ENCODE data around the gene ERGIC1.
"Not testable (repeated sequence)": the region's sequence is repeated elsewhere in the genome, so short reads cannot be mapped to it uniquely, and the experiment has no call there.

The ERGIC1 gene

DNA sequence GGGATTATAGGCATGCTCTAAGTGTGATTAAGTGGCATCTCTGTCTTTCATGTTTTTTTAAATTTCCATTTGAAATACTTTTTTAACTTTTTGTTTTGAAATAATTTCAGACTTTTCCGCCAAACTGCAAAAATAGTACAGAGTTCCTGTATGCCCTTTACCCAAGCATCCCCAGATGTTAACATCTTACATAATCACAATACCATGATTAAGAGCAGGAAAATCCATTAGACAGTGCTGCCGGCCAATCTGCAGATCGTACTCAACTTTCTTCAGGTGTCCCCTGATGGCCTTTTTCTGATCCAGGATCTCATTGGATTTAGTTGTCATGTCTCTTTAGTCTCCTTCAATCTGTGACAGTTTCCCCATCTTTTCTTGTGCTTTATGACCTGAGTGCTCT, 49.0 kb downstream of the ERGIC1 start:
- no peak for DNase-seq

DNA sequence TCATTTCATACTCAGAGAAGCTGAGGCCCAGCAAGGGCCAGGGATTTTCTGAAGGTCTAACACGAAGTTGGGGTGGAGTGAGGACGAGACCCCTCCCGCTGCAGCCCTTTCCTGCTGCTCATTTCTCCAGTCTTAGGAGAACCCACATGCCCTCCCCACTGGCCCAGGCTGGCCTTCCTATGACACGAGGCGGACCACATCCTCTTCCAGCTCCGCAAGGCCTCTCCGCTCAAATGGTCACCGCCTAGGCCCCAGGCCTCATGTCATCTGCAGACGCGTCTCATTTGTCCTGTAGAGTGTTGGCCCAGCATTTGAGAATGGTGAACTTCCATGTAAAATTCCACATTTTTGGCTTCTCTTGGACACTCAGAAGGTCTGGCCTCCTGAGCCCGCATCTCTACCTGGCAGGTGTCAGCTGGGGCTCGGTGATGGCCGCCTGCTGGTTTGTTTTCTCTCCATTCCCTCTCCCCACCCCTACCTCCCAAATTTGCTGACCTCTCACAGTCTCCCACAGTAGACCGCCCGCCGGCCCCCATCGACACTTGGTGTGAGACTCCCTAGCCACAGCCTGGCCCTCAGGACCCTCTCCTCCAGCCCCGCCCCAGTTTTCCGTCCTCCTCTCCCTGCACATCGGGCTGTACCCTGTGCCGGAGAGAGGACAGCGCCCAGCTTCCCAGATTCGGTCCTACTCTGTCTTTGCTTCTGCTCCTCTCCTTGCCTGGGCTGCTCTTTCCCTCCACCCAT, 51.7 kb downstream of the ERGIC1 start:
- DNase-seq, result no peak

DNA sequence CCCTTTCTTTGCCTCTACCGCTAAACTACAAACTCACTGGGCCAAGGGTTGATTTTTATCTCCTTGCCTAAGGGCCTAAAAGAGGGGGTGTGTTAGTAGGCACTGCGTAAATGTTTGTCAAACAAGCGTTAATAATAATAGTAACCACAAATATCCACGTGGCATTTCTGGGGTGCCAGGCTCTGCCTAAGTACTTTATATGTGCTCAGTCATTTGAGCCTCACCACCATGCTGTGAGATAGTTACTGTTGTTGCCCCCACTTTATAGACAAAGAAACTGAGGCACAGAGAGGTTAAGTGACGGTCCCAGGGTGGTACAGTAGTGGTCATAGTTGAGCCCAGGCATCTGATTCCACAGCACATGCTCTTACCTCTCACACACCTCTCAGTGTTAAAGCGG, 52.4 kb downstream of the ERGIC1 start:
- no peak for DNase-seq

DNA sequence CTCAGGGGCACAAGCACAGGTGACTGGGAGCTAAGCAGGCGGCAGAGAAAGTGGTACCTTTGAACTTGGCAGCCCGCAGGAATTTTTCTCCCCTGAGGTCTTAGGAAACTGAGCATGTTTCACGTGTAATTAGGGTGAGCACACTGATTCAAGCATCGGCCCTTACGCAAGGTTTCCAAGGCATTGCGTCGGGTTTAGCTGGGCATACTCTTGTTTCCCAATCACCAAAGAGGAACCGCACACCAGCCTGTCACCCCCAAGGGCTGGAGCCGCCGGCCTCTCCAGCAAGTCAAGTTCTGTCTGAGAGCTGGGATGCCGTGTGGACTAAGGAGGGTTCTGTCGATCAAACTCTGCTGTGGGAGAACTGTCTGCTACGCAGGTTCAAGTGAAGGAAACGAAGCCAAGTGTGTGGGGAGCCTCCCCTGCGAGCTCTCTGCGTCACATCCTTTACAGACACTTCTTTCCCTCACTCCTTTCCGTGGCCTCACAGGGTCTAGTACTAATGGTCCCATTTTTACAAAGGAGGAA, 53.0 kb downstream of the ERGIC1 start:
- DNase-seq, result no peak

DNA sequence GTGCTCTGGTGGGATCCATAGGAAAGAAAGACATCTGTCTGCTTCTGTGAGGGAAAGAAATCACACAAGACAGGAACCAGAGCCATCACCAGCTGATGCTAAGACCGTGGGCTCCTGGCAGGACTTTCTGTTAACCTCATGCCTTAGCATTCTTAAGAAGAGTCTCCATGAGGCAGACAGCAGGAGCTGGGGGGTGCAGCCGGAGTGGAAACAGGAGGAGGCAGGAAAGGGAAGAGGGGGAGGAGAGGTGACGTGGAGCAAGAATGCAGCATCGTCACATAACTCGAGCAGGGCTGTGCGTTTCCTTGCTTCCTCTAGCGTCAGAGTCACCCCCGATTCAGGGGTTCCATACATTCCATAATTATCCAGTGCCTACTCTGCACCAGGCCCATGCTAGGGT, 53.6 kb downstream of the ERGIC1 start:
- DNase-seq, result no peak

DNA sequence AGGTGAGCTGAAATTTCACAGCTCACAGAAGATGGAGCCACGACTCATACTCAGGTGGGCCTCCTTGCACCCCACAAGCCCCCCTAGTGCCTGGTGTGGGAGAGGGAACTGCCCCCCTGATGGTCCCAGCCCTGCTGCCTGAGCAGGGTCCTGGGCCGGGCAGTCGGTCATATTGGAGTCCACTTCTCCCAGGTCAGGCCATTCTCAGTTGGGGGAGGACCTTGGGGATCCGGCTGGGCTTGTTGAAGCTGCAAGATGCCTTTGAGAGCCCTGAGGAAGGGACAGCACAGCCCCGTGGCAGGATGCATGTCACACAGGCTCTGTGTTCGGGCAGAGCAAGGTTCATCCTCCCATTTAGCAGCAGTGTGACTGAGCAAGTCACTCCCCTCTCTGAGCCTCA, 56.6 kb downstream of the ERGIC1 start:
- no peak for DNase-seq

DNA sequence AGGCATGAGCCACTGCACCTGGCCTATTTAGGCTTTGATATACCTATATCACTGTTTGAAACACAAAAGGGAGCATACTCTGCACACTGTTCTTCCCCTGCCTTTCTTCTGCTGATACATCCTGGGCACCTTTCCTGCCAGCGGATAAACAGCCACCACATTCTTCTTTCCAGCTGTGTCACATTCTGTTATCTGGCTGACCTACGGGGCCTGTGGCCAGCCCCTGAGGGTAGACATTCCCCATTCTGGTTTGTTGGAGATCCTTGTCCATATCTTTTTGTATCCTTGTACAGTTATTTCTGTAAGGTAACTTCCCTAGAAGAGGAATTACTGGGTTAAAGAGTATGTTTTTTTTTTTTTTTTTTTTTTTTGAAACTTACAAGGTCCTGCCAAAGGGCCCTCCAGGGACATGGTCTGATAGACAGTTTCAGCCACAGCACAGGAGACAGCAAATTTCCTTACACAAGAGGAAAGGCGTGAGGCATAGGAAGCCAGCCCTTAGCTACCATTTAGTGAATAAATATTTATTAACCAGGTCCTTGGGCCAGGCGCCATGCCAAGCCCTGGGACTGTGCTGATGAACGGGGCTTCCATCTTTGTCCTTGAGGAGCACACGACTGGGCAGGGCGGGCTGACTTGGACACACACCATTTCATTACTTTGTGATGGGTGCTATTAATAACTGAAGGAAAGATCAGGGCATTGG, 57.8 kb downstream of the ERGIC1 start:
- DNase-seq, result no peak

DNA sequence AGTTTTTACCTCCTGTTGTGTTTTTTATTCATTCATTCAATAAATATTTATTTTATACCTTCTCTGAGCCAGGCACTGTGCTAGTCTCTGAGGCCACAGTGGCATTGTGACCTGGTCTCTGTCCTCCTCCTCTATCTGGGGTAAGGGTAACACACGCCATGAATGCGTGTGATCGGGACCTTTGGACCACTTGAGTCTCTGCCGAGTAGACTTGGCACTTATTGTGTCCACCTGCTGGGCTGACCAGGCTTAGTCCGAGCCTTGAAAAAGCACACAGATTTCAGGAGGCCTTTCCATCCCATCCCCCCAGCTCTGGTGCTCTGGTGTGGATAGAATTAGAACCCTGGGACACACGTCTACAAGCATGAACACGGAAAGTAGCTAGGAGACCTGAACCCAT, 58.7 kb downstream of the ERGIC1 start:
- DNase-seq, result no peak

DNA sequence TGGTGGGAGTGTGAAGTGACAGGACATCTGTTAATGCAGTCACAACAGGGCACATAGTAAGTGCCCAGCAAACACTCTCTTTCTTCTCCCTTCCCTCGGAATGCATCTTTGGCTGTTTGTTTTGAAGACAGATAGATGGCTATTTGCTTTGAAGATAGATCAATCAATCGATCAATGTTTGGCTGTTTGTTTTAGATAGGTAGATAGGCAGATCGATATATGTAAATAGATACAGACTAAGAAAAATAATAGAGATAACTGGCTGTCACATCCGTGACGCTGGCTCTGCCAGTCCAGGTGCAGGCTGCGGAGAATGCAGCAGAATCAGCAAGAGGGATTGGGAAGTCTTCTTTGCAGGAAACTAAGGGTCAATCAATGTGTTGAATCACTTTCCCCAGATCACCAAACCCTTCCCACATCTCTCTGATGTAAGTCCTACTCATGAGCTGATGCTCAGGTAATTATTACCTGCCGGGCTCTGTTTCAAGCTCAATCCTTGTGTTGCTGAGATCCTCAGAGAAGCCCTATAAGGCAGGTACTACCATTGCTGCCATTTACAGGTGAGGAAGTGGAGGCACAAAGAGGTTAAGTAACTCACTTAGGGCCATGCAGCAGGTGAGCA, 60.8 kb downstream of the ERGIC1 start:
- no peak for DNase-seq

DNA sequence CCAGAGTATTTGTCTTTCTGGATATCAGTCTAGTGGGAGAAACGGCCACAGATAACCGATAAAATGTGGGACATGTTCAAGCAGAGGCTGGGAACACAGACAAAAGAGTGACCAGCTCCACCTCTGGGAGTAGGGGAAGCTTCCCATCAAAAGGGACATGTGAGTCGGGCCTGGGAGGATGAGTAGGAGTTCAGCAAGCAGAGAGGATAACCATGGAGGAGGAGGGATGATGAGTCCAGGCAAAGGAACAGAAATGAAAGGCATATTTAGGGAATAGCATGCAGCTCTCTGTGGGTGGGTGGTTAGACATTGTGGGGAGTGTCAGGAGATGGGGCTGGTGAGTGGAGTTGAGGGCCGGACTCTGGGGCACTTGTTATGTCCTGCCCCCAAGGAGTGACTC, 61.5 kb downstream of the ERGIC1 start:
- DNase-seq, result no peak

DNA sequence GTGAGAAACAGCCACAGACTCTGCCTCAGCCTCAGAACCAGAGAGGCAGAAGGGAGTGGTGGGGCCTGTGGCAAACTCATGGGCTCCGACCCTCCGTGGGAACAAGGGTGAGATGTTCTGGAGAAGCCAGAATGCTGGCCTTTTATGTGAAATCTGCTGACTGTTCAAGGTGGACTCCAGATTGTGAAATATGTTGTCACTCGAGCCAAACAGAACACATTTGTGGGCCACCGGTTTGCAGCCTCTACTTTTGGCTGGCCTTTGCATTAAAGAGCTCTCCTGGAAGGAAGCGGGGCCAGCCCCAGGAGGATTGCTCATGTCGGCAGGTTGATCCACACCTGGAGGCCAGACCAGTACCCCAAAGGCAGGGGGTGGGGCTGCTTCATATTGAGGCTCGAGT, 62.4 kb downstream of the ERGIC1 start:
- DNase-seq, result no peak

DNA sequence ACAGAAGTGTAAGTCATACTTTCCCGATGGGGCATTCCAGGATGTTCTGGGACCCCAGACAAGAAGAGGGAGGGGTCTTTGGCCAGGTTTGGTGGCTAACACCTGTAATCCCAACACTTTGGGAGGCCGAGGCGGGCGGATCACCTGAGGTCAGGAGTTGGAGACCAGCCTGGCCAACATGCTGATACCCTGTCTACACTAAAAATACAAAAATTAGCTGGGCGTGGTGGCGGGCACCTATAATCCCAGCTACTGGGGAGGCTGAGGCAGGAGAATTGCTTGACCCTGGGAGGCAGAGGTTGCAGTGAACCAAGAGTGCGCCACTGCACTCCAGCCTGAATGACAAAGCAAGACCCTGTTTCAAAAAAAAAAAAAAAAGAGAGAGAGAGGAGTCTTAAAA, 63.0 kb downstream of the ERGIC1 start:
- not testable (repeated sequence) for DNase-seq

DNA sequence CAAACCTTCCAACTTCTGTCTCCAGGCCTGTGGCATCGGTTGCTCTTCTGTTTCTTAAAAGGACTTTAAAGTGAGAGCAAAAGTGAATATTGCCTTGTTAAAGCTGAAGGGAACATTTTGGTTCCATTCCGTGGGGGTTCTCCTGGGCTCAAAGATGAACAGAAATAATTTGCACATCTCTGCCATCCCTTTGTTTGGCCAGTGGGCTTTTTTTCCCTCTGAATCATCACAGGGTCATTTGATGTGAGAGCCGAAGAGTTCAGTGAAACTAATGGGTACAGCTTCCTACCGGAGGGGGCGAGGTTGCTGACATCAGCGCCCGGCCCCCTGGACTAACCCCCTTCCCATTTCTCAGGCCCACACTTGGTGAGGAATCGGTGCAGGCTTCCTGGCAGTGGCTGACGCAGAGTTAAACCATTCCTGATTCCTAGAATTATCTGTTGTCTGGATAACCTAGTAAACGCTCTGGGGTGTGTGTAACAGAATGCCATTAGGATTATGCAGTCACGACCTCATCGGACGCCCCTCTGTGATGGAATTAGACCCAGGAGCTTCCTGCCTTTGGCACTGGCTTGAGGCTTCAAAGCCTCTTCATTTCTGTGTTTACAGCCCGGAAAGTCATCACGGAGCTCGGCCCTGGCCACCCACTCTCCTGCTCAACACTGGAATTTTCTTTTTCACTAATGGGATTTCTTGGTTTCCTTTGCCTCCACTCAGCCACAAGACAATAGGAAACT, 63.6 kb downstream of the ERGIC1 start:
- no peak for DNase-seq

DNA sequence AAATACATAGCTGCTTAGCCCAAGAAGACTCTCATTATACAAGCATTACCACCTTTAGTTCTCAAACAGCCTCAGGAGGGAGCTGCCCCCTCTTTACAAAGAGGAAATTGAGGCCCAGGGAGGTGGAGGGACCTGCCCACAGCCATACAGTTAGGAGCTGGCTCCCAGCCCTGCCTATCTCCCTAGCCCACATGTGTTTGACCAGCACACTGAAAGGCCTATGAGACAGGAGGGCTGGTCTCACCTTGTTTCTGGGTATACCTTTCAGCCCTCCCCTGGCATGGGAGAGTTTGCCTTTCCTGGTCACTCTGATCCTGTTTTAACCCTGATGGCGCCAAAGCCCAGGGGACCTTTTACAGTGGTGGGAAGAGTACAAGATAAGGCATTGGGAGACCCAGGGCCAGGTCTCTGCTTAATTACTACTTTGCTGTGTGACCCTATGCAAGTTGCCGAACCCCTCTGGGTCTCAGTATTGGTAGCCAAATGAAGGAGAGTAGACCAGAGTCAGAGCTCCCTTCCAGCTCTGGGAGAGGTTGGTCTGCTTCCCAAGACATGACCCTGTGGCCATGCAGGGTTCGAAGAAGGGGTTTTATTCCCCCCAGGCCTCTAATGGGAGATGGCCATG, 64.3 kb downstream of the ERGIC1 start:
- DNase-seq, result no peak

DNA sequence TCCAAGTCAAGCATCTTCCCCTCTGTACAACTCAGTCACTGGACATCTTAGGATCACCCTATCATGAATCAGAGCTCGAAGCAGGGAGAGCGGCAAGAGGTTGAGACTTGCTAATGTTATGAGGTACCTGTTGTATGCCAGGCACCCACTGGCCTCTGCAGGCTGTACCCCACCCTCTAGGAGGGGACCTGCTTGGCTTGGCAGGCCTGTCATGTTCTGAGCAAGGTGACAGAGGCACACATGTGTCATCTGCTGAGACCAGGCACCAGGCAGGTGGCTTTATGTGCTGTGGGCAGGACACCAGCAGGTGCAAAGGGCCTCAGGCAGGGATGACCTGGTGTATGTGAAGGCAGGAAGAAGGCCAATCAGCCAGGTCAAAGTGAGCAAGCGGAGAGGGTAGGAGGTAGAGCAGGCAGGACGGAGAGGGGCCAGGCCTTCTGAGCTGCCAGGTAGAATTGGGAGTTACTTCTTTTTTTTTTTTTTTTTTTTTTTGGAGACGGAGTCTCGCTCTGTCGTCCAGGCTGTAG, 64.9 kb downstream of the ERGIC1 start:
- DNase-seq, result no peak

DNA sequence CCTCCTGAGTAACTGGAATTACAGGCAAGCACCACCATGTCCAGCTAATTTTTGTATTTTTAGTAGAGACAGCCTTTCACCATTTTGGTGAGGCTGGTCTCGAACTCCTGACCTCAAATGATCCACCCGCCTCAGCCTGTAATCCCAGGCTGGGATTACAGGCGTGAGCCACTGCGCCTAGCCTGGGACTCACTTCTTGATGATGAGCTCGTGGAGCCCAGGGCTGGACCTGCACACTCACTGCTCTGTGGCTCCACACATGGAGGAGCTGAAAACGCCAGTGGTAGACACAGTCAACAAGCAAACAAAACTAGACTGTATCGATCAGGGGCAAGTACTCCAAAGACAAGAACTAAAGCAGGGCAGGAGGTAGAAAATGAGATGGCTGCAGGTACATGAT, 65.4 kb downstream of the ERGIC1 start:
- no peak for DNase-seq

DNA sequence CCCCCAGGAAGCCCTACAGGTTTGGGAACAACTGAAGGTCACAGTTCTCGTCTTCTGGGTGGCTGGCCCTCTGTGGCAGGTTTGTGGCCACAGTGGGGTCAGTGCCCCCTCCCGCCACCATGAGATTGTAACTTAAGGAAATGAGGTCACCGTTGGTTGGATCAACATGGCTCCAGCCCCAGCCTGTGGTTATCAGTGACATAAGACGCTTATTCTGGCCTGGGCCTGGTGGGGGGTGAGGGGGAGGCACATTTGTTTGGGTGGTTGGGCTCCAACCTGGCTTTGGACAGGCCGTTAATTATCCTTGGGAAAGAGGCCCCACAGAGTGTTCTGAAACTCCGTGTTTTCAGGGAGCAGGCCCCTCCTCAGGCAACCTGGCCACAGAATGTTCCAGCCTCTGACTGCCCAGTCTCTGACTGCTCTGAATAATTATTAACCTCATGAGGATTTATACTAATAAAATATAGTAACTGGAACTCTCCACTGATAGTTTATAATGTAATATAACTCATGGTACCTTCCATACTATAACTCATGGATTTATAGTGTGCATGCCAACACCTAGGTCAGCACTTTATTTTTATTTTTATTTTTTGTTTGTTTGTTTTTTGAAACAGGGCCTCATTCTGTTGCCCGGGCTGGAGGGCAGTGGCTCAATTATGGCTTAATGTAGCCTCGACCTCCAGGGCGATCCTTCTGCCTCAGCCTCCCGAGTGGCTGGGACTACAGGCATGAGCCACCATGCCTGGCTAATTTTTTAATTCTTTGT, 67.1 kb downstream of the ERGIC1 start:
- no peak for DNase-seq

DNA sequence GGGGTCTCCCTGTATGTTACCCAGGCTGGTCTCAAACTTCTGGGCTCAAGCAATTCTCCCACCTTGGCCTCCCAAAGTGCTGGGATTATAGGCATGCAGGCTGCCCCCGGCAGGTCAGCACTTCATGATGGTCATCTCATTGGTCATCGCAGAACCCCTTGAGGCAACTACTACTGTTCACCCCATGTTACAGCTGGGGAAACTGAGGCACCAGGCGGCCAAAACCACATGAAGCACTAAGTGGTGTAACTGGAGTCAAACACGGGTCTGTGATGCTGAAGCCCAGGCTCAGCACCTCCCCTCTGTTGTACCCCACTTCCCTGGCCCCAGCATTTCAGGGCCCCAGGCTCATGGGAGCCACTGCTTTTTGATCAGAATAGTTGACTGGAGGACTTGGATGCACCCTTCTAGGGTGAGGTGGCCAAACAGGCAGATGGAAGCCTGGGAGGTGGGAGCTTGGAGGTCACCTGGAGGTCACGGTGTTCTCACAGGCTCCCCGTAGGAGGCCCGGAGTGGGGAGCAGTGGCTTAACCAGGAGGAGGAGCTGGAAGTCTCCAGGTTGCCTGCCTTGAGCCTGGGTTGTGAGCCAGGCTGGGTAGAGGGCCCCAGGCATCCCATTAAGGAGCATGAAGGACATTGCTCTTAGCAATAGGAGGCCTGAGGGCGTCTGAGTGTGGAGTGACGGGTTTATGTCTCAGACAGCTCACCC, 67.9 kb downstream of the ERGIC1 start:
- DNase-seq, result no peak

DNA sequence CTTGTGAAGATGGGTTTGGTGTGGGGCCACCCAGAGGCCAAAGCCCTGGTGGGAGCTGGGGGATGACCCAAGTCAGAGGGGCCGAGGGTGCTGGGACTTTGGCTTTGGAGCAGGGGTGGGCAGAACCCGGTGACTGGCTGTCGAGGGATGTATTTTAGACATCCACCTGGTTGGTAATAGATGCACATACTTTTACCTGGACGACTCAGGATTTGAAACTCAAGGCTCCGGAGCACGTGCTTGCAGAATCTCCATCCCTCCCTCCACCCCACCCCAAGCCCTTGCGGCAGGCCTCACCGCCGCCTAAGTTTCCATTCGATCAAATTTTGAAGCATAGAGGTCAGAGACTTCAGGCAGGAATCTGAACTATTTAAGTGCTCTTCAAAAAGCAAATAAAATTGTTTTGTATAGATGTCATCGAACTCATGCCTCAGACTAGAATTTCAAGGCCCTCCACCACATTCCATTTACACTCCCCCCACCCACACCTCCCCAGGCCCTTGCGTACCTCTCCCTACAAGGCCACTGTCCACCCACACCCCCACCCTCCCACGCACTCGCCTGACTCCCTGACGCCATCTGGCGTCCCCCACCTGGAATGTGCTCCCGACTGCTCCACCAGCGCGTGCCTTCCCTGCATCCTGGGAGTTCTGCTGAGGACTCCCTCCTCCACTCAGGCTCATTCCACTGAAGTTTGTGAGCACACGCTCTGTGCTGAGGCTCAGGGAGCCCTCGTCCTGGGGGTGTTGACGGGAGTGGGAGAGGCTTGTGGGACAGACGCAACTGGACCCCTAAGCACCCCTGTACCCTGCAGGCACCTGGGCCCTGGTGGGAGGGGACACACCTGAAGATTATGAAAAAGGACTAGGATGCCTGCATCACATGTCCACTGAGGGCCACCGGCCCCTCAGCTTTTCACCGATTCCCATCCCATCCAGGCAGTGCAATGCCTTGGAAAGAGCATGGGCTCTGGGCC, 68.7 kb downstream of the ERGIC1 start:
- no peak for DNase-seq

DNA sequence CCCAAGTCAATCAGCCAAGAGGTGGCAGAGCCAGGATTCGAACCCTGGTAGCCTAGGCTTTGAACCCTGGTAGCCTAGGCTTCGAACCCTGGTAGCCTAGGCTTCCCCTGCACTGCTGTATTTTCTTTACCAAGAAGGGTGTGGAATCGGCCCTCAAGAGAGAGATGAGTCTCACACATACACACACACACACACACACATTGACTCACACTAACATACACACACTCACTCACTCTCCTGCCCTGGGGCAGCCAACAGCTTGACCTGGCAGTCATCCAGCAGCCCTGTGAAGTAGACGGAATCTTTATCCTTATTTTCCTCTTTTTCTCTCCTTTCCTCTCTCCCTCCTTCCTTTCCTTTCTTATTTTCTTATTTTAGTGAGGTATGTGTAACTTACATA, 69.7 kb downstream of the ERGIC1 start:
- DNase-seq, result peak; percentile 15
